Keratinocyte (primary cell): Measurements from ENCODE around the gene DIP2C.

Experiments
- CTCF ChIP-seq, 3 experiments: IDR thresholded peaks in 1 of 3; conservative IDR thresholded peaks in 1 of 3; optimal IDR thresholded peaks in 1 of 3; 2 replicates in 2 of 3; 3 replicates in 1 of 3; pipeline versions ENCODE3 to v1.5.1; 2011; ENCODE audit warnings: low read length in 3 of 3, mild to moderate bottlenecking in 3 of 3, moderate library complexity in 2 of 3, control low read depth in 1 of 3, inconsistent platforms in 1 of 3; ENCODE audit not compliant: insufficient read depth in 2 of 3; ENCODE audit errors: extremely low read depth in 1 of 3
- EZH2 ChIP-seq: IDR thresholded peaks from one replicate; pipeline ENCODE4 v1.6.1; 2012; ENCODE audit warnings: inconsistent platforms, mild to moderate bottlenecking, low read length, moderate library complexity

- no peak for TF ChIP-seq CTCF (optimal IDR thresholded peaks at IDR 0.05 in 1 of 3, IDR thresholded peaks at IDR 0.05 in 1 of 3, conservative IDR thresholded peaks at IDR 0.05 in 1 of 3; ENCODE audit: extremely low read depth in 1 of 3, insufficient read depth in 2 of 3, low read length in 3 of 3)
- TF ChIP-seq EZH2: no peak
These were observed 69.8 kb downstream of the DIP2C start for GRCh38 chr10:619710-620109.
